Nephron (organoid): ENCODE measurements around the gene PRKG1.

Experiments
- H3K27ac Mint-ChIP-seq, 3 experiments: 2 replicates each; pipeline ENCODE4 v1.8.0; 2020; ENCODE audit warnings: mixed read lengths in 3 of 3, mild to moderate bottlenecking in 2 of 3, moderate library complexity in 1 of 3
- H3K27me3 Mint-ChIP-seq: 2 replicates; pipeline ENCODE4 v1.8.0; 2021; ENCODE audit warnings: low read depth, mild to moderate bottlenecking, moderate library complexity, mixed read lengths
- H3K36me3 Mint-ChIP-seq: 2 replicates; pipeline ENCODE4 v1.8.0; 2020; ENCODE audit warnings: low read depth, mixed read lengths
- H3K4me1 Mint-ChIP-seq: 2 replicates; pipeline ENCODE4 v1.8.0; 2020; ENCODE audit warnings: mixed read lengths
- H3K4me3 Mint-ChIP-seq, 3 experiments: 2 replicates each; pipeline ENCODE4 v1.8.0; 2020; ENCODE audit warnings: mild to moderate bottlenecking in 3 of 3, mixed read lengths in 3 of 3, moderate library complexity in 2 of 3
- H3K9me3 Mint-ChIP-seq: 2 replicates; pipeline ENCODE4 v1.8.0; 2020; ENCODE audit warnings: mixed read lengths
- TF ChIP-seq, protein P1 (sequence below), 3 experiments: fragments of 200-600 bp; sonication (generic); IDR thresholded peaks; one replicate each; pipeline ENCODE4 v1.5.0; 2021; ENCODE audit warnings: antibody characterized with exemption in 3 of 3; ENCODE audit not compliant: unreplicated experiment in 3 of 3

Gene PRKG1

GRCh38 chr10:51196508-51197175 lies 122.4 kb downstream of the PRKG1 start:
- Mint-ChIP-seq H3K4me1 (peaks cover 18% of the 10 kb centered on the region), H3K9me3 (no peaks in the 10 kb centered on the region), H3K4me3 (no peak overlapping the region), H3K27me3 (no peaks in the 10 kb centered on the region), H3K36me3 (no peaks in the 10 kb centered on the region), H3K27ac (no peak overlapping the region)
- TF ChIP-seq, protein P1, sequence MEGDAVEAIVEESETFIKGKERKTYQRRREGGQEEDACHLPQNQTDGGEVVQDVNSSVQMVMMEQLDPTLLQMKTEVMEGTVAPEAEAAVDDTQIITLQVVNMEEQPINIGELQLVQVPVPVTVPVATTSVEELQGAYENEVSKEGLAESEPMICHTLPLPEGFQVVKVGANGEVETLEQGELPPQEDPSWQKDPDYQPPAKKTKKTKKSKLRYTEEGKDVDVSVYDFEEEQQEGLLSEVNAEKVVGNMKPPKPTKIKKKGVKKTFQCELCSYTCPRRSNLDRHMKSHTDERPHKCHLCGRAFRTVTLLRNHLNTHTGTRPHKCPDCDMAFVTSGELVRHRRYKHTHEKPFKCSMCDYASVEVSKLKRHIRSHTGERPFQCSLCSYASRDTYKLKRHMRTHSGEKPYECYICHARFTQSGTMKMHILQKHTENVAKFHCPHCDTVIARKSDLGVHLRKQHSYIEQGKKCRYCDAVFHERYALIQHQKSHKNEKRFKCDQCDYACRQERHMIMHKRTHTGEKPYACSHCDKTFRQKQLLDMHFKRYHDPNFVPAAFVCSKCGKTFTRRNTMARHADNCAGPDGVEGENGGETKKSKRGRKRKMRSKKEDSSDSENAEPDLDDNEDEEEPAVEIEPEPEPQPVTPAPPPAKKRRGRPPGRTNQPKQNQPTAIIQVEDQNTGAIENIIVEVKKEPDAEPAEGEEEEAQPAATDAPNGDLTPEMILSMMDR (IDR thresholded peaks at IDR 0.05; ENCODE audit: unreplicated experiment in 3 of 3) = no peak

- Mint-ChIP-seq H3K4me1 (peaks cover 18% of the 10 kb centered on the region), H3K4me3 (no peak overlapping the region), H3K27ac (peak overlapping the region in 2 of 3 experiments; percentile 8 to 20), H3K9me3 (no peaks in the 10 kb centered on the region), H3K27me3 (no peaks in the 10 kb centered on the region), H3K36me3 (no peaks in the 10 kb centered on the region)
- TF ChIP-seq, protein P1 (IDR thresholded peaks at IDR 0.05; ENCODE audit: unreplicated experiment in 3 of 3) = no peak
Measured at GRCh38 chr10:51198170-51198569, 123.9 kb downstream of the PRKG1 start.

DNA sequence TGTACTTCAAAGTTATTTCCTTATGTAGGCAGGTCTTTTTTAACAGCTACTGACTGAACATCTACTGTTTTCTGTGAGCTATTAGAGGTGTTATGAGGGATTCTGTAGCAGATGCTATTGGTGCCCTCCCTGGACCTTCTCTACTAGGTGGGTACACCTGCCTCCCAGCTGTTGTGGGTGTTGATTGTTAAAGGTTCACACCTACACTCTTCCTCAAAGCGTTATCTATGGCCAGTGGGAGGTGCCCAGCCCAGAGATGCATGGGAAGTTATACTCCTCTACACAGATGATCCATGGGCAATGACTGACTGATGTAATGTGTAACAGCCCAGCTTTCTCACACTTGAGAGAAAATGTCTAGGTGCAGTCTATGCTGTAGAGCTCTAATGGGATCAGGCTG lies 127.7 kb downstream of the PRKG1 start:
- Mint-ChIP-seq H3K4me1 (peaks cover 20% of the 10 kb centered on the region), H3K4me3 (no peak overlapping the region), H3K27me3 (no peaks in the 10 kb centered on the region), H3K9me3 (no peaks in the 10 kb centered on the region), H3K27ac (no peak overlapping the region), H3K36me3 (no peaks in the 10 kb centered on the region)
- TF ChIP-seq, protein P1 (IDR thresholded peaks at IDR 0.05; ENCODE audit: unreplicated experiment in 3 of 3) = no peak

- Mint-ChIP-seq H3K4me1 (peaks cover 15% of the 10 kb centered on the region), H3K4me3 (no peak overlapping the region), H3K27ac (no peak overlapping the region), H3K9me3 (no peaks in the 10 kb centered on the region), H3K27me3 (no peaks in the 10 kb centered on the region), H3K36me3 (no peaks in the 10 kb centered on the region)
- TF ChIP-seq, protein P1 (IDR thresholded peaks at IDR 0.05; ENCODE audit: unreplicated experiment in 3 of 3) = no peak
Measured at GRCh38 chr10:51203359-51203758, 129.1 kb downstream of the PRKG1 start.

DNA sequence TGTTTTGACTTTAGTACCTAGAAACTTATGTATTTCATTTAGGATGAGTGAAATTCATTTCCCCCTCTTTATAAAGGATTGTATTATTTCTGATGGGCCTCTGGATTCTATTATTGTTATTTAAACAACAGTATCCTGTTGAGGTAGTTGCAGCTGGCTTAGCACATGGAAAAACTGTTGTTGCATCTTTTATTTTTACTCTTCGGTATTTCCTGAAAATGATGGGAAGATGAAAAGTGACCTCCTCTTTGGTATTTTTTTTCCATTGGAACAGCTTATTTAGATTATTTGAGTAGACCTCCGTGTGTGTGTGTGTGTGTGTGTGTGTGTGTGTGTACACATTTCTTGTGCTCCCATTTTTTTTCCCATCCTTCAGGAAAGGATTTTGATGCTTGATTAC lies 129.8 kb downstream of the PRKG1 start:
- TF ChIP-seq, protein P1 (IDR thresholded peaks at IDR 0.05; ENCODE audit: unreplicated experiment in 3 of 3) = no peak
- no peaks in the 10 kb centered on the region for H3K36me3 Mint-ChIP-seq
- H3K4me3 Mint-ChIP-seq = no peak overlapping the region
- H3K27me3 Mint-ChIP-seq = no peaks in the 10 kb centered on the region
- peak overlapping the region in 1 of 3 experiments; percentile 66 for H3K27ac Mint-ChIP-seq
- H3K9me3 Mint-ChIP-seq = no peaks in the 10 kb centered on the region
- H3K4me1 Mint-ChIP-seq = peaks cover 14% of the 10 kb centered on the region

DNA sequence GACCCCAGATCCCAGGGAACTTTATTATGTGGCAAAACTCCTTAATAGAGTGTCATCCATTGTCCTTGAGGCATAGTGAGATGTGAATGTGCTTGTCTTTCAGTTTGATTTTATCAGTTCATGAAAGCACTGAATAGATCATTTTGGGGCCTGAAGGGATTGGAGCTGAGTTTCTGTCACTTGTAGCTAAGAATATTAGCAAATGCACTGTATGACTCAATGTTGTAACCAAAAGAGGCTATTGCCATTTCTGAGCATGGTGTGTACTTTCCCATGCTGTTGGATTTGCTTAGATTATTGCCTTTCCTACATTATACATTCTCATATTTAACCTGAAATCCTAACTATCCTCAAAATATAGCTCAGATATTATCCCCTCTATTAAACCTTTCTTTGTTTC lies 130.4 kb downstream of the PRKG1 start:
- no peak overlapping the region for H3K27ac Mint-ChIP-seq
- no peaks in the 10 kb centered on the region for H3K9me3 Mint-ChIP-seq
- no peaks in the 10 kb centered on the region for H3K27me3 Mint-ChIP-seq
- H3K4me3 Mint-ChIP-seq = no peak overlapping the region
- TF ChIP-seq, protein P1 (IDR thresholded peaks at IDR 0.05; ENCODE audit: unreplicated experiment in 3 of 3) = no peak
- H3K36me3 Mint-ChIP-seq = no peaks in the 10 kb centered on the region
- peaks cover 11% of the 10 kb centered on the region for H3K4me1 Mint-ChIP-seq
